ENCODE data around the gene EMX2.

Gene EMX2

GRCh38 chr10:117545141-117546019, 2.8 kb downstream of the EMX2 start:
- no peak for FAIRE-seq

- FAIRE-seq: no peak
Observed at GRCh38 chr10:117546020-117546580, 3.6 kb downstream of the EMX2 start.

GRCh38 chr10:117546581-117547015, 4.1 kb downstream of the EMX2 start:
- no peak for FAIRE-seq

- FAIRE-seq: no peak
Observed at GRCh38 chr10:117547016-117547715, 4.6 kb downstream of the EMX2 start.

- FAIRE-seq: no peak
Observed at GRCh38 chr10:117547716-117548668, 5.4 kb downstream of the EMX2 start.

GRCh38 chr10:117549100-117549585, 6.6 kb downstream of the EMX2 start:
- FAIRE-seq: no peak

GRCh38 chr10:117550076-117550475, 7.5 kb downstream of the EMX2 start:
- FAIRE-seq: no peak

- no peak for FAIRE-seq
Observed at GRCh38 chr10:117550599-117551329, 8.2 kb downstream of the EMX2 start.

- FAIRE-seq: no peak
Observed at GRCh38 chr10:117551330-117552155, 9.0 kb downstream of the EMX2 start.

- FAIRE-seq: no peak
Observed at GRCh38 chr10:117552156-117552631, 9.6 kb downstream of the EMX2 start.

- FAIRE-seq: no peak
Observed at GRCh38 chr10:117552701-117553141, 10.2 kb downstream of the EMX2 start.

GRCh38 chr10:117553142-117553814, 10.7 kb downstream of the EMX2 start:
- FAIRE-seq: no peak

GRCh38 chr10:117553815-117554172, 11.2 kb downstream of the EMX2 start:
- no peak for FAIRE-seq

- FAIRE-seq: no peak
Observed at GRCh38 chr10:117554241-117554814, 11.8 kb downstream of the EMX2 start.

GRCh38 chr10:117555017-117555416, 12.5 kb downstream of the EMX2 start:
- FAIRE-seq: no peak

GRCh38 chr10:117555863-117556262, 13.3 kb downstream of the EMX2 start:
- no peak for FAIRE-seq

- no peak for FAIRE-seq
Observed at GRCh38 chr10:117556356-117556755, 13.8 kb downstream of the EMX2 start.

- no peak for FAIRE-seq
Observed at GRCh38 chr10:117559712-117560111, 17.2 kb downstream of the EMX2 start.

- FAIRE-seq: no peak
Observed at GRCh38 chr10:117560942-117561341, 18.4 kb downstream of the EMX2 start.

- FAIRE-seq: no peak
Observed at GRCh38 chr10:117562220-117562619, 19.7 kb downstream of the EMX2 start.

Measured in G401.6 (cell line).